GM19452 (cell line): ENCODE data around the gene SYT13.

Experiments
- ATAC-seq: cut with Tn5 transposase; IDR thresholded peaks from one replicate; pipeline ENCODE4 v1.9.1; 2021; ENCODE audit not compliant: unreplicated experiment

Gene SYT13

GRCh38 chr11:45285930-45286632 lies at the start of gene SYT13:
Gene SYT13, minus strand, starts transcription at chr11:45286341. Its CDS starts 134 bp downstream, at chr11:45286207.
- no peak for ATAC-seq

- ATAC-seq, result no peak
These were observed 49.3 kb upstream of the SYT13 start for GRCh38 chr11:45335434-45335833.

- no peak for ATAC-seq
These were observed 48.7 kb upstream of the SYT13 start for GRCh38 chr11:45334836-45335235.

GRCh38 chr11:45334410-45334809 lies 48.3 kb upstream of the SYT13 start:
- ATAC-seq, result no peak

GRCh38 chr11:45333001-45333971 lies 47.1 kb upstream of the SYT13 start:
- no peak for ATAC-seq

GRCh38 chr11:45332276-45332934 lies 46.3 kb upstream of the SYT13 start:
- ATAC-seq, result no peak

- ATAC-seq, result no peak
These were observed 45.7 kb upstream of the SYT13 start for GRCh38 chr11:45331839-45332238.

GRCh38 chr11:45328726-45329125 lies 42.6 kb upstream of the SYT13 start:
- ATAC-seq, result no peak

GRCh38 chr11:45324459-45324858 lies 38.3 kb upstream of the SYT13 start:
- ATAC-seq, result no peak

GRCh38 chr11:45323601-45324249 lies 37.6 kb upstream of the SYT13 start:
- no peak for ATAC-seq

- ATAC-seq, result no peak
These were observed 36.9 kb upstream of the SYT13 start for GRCh38 chr11:45322891-45323600.

GRCh38 chr11:45322111-45322705 lies 36.1 kb upstream of the SYT13 start:
- no peak for ATAC-seq

- ATAC-seq, result no peak
These were observed 35.5 kb upstream of the SYT13 start for GRCh38 chr11:45321669-45322068.

GRCh38 chr11:45321031-45321595 lies 35.0 kb upstream of the SYT13 start:
- ATAC-seq, result no peak

GRCh38 chr11:45320371-45320770 lies 34.2 kb upstream of the SYT13 start:
- ATAC-seq, result no peak

GRCh38 chr11:45319077-45319476 lies 32.9 kb upstream of the SYT13 start:
- no peak for ATAC-seq

GRCh38 chr11:45318516-45318915 lies 32.4 kb upstream of the SYT13 start:
- no peak for ATAC-seq

- no peak for ATAC-seq
These were observed 30.1 kb upstream of the SYT13 start for GRCh38 chr11:45316258-45316657.

GRCh38 chr11:45314900-45315299 lies 28.8 kb upstream of the SYT13 start:
- ATAC-seq, result no peak
